HepG2 (cell line): ENCODE measurements around the gene FLYWCH1. TPM values are rescaled to one million over a fixed set of nuclear protein-coding genes. Genes with fewer than 3 reads are reported as not detected.
A peak's percentile ranks its signal among the peaks of the same experiment; 100 is the strongest.

ENCODE experiments used
- ERF ChIP-seq: IDR thresholded peaks from 2 replicates; pipeline ENCODE4 v1.6.1; 2018; ENCODE audit warnings: missing biosample characterization, missing genetic modification reagents
- FOXK2 ChIP-seq: fragments of 450-650 bp; IDR thresholded peaks from 2 replicates; pipeline ENCODE4 v1.6.1; 2016
- GLI4 ChIP-seq: sonication (generic); formaldehyde crosslinking; IDR thresholded peaks from 2 replicates; pipeline ENCODE4 v1.5.1; 2020; ENCODE audit warnings: missing genetic modification reagents, mild to moderate bottlenecking, moderate library complexity, borderline replicate concordance
- HHEX ChIP-seq: IDR thresholded peaks from 2 replicates; pipeline ENCODE4 v1.6.1; 2016; ENCODE audit warnings: control low read depth
- HNF4G ChIP-seq, 2 experiments: sonication (generic) in 1 of 2; formaldehyde crosslinking in 1 of 2; IDR thresholded peaks; 2 replicates each; pipeline versions ENCODE4 v1.4.0 to v1.6.1; 2011 to 2020; ENCODE audit warnings: borderline replicate concordance in 2 of 2, low read depth in 2 of 2, mild to moderate bottlenecking in 2 of 2, low read length in 1 of 2, missing genetic modification reagents in 1 of 2, moderate library complexity in 1 of 2
- KDM5A ChIP-seq: fragments of 200-600 bp; sonication (generic); IDR thresholded peaks from 2 replicates; pipeline ENCODE4 v1.7.0; 2018; ENCODE audit warnings: antibody characterized with exemption, mild to moderate bottlenecking, low read length, borderline replicate concordance
- MAFF ChIP-seq: IDR thresholded peaks from 2 replicates; pipeline ENCODE4 v1.6.1; 2011; ENCODE audit warnings: low read depth, low read length, improper control_type of control experiment
- NFYC ChIP-seq: IDR thresholded peaks from 2 replicates; pipeline ENCODE4 v1.6.1; 2016; ENCODE audit warnings: missing genetic modification reagents, missing compliant biosample characterization
- SALL1 ChIP-seq: sonication (generic); formaldehyde crosslinking; IDR thresholded peaks from 2 replicates; pipeline ENCODE4 v1.8.0; 2022; ENCODE audit warnings: mild to moderate bottlenecking, missing genetic modification reagents
- SRSF4 ChIP-seq: fragments of 200-400 bp; formaldehyde crosslinking; IDR thresholded peaks from one replicate; pipeline ENCODE4 v1.6.1; 2018; ENCODE audit warnings: mild to moderate bottlenecking, low read depth, low read length, moderate library complexity; ENCODE audit not compliant: poor library complexity, severe bottlenecking
- ZNF724P ChIP-seq: sonication (generic); formaldehyde crosslinking; IDR thresholded peaks from 2 replicates; pipeline ENCODE4 v1.8.0; 2022; ENCODE audit warnings: missing genetic modification reagents, borderline replicate concordance
- ZNF772 ChIP-seq: sonication (generic); formaldehyde crosslinking; IDR thresholded peaks from 2 replicates; pipeline ENCODE4 v1.5.0; 2020; ENCODE audit warnings: mild to moderate bottlenecking, missing genetic modification reagents
- ZNF790 ChIP-seq: sonication (generic); formaldehyde crosslinking; IDR thresholded peaks from 2 replicates; pipeline ENCODE4 v1.8.0; 2022; ENCODE audit warnings: missing genetic modification reagents, mild to moderate bottlenecking, borderline replicate concordance
- ZNF841 ChIP-seq: sonication (generic); formaldehyde crosslinking; IDR thresholded peaks from 2 replicates; pipeline ENCODE4 v1.8.1; 2023; ENCODE audit warnings: missing genetic modification reagents, borderline replicate concordance
- polyA plus RNA-seq, 8 experiments: library from polyadenylated mRNA; depleted of rRNA in 3 of 8; stranded (reverse) in 7 of 8; unstranded in 1 of 8; fragments of >200 nt; fragmentation: Illumina TruSeq in 4 of 8; extraction: Trizol in 4 of 8; gene quantifications; 2 replicates each; pipeline versions ENCODE4 v1.2.1 to v1.2.3, GENCODE V29; 2011 to 2016; ENCODE audit warnings: low read depth in 4 of 8, missing spikeins in 1 of 8, mixed read lengths in 1 of 8; ENCODE audit not compliant: insufficient read depth in 1 of 8
- total RNA-seq, 5 experiments: library from RNA; depleted of rRNA; stranded (reverse); fragments of >200 nt; fragmentation: Illumina TruSeq; extraction: Trizol; gene quantifications; 2 replicates each; pipeline ENCODE4 v1.2.3, GENCODE V29; 2016; ENCODE audit warnings: low read depth in 1 of 5
- TF ChIP-seq, protein P1 (sequence below): sonication (generic); formaldehyde crosslinking; IDR thresholded peaks from 2 replicates; pipeline ENCODE4 v1.5.0; 2020; ENCODE audit warnings: missing genetic modification reagents
- TF ChIP-seq, protein P2 (sequence below): sonication (generic); formaldehyde crosslinking; IDR thresholded peaks from 2 replicates; pipeline ENCODE4 v1.4.0; 2020; ENCODE audit warnings: mild to moderate bottlenecking, missing genetic modification reagents
- TF ChIP-seq, protein P3 (sequence below): sonication (generic); formaldehyde crosslinking; IDR thresholded peaks from 2 replicates; pipeline ENCODE4; 2020; ENCODE audit warnings: missing genetic modification reagents, mild to moderate bottlenecking, borderline replicate concordance
- TF ChIP-seq, protein P4 (sequence below): sonication (generic); formaldehyde crosslinking; IDR thresholded peaks from 2 replicates; pipeline ENCODE4 v1.5.1; 2020; ENCODE audit warnings: mild to moderate bottlenecking, missing genetic modification reagents, borderline replicate concordance

The FLYWCH1 gene
- total and polyA plus RNA-seq, 2 of the 13 experiments (the other 11 are each of a cell fraction or from before 2014, with no cell fraction given), result 7.3 to 12.4 TPM

DNA sequence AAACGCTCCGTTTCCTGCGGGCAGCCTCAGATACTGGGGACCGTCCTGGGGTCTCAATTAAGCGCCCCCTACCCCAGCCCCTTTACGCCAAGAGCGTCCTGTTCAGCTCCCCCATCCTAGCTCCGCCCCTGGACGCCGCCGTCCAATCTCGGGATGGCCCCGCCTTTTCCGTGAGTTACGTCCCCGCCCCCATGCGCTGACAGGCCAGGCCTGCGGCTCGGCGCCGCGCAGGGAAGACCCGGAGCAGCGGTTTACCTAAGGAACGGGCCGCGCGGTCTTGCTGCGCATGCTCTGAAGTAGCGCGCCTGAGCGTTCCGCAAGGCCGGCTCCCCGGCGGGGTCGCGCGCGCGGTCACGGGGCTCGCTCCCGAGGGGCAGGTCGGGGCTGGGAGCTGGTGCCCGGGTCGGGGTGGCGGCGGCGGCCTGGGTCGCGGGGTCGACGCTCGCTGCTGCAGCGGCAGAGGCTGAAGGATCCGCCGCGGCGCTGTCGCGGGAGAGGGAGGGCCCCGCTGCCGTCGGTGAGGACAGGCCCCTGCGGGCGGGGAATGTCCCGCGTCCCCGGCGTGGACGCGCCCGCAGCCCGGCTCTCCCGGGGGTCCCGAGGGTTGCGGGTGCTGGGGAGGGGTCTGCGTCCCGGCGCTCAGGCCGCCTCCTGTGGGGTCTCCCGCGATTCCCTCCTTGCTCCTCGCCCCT is at the start of gene FLYWCH1 (continued):
- TF ChIP-seq, protein P1, sequence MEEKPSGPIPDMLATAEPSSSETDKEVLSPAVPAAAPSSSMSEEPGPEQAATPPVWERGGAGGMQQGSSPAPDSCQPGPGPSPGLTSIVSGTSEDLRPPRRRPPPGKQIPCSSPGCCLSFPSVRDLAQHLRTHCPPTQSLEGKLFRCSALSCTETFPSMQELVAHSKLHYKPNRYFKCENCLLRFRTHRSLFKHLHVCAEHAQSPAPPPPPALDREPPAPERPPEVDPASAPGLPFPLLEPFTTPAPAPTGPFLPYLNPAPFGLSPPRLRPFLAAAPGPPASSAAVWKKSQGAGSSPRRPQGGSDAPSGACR (CRISPR knock-in tag), result no peak
- TF ChIP-seq SRSF4 (no peak), ZNF772 (CRISPR knock-in tag) (peak; percentile 63), ZNF790 (CRISPR knock-in tag) (peak; percentile 21; the same call in 1 of the 2 replicates), HHEX (CRISPR knock-in tag) (no peak), GLI4 (no peak), MAFF (no peak), KDM5A (peak; percentile 72; the same call in 1 of the 2 replicates), HNF4G (IDR thresholded peaks at IDR 0.05; ENCODE audit: borderline replicate concordance, low read depth, low read length) (peak; percentile 18; the same call in 1 of the 2 replicates), HNF4G (CRISPR knock-in tag; IDR thresholded peaks at IDR 0.05; ENCODE audit: borderline replicate concordance, low read depth) (peak; percentile 27; the same call in 1 of the 2 replicates), NFYC (CRISPR knock-in tag) (peak; percentile 75), SALL1 (peak; percentile 83), ERF (CRISPR knock-in tag) (peak; percentile 61), ZNF724P (CRISPR knock-in tag) (no peak), ZNF841 (CRISPR knock-in tag) (no peak), FOXK2 (no peak)
- TF ChIP-seq, protein P2, sequence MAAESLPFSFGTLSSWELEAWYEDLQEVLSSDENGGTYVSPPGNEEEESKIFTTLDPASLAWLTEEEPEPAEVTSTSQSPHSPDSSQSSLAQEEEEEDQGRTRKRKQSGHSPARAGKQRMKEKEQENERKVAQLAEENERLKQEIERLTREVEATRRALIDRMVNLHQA, result no peak
- TF ChIP-seq, protein P3, sequence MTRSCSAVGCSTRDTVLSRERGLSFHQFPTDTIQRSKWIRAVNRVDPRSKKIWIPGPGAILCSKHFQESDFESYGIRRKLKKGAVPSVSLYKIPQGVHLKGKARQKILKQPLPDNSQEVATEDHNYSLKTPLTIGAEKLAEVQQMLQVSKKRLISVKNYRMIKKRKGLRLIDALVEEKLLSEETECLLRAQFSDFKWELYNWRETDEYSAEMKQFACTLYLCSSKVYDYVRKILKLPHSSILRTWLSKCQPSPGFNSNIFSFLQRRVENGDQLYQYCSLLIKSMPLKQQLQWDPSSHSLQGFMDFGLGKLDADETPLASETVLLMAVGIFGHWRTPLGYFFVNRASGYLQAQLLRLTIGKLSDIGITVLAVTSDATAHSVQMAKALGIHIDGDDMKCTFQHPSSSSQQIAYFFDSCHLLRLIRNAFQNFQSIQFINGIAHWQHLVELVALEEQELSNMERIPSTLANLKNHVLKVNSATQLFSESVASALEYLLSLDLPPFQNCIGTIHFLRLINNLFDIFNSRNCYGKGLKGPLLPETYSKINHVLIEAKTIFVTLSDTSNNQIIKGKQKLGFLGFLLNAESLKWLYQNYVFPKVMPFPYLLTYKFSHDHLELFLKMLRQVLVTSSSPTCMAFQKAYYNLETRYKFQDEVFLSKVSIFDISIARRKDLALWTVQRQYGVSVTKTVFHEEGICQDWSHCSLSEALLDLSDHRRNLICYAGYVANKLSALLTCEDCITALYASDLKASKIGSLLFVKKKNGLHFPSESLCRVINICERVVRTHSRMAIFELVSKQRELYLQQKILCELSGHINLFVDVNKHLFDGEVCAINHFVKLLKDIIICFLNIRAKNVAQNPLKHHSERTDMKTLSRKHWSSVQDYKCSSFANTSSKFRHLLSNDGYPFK (CRISPR knock-in tag), result no peak
- TF ChIP-seq, protein P4, sequence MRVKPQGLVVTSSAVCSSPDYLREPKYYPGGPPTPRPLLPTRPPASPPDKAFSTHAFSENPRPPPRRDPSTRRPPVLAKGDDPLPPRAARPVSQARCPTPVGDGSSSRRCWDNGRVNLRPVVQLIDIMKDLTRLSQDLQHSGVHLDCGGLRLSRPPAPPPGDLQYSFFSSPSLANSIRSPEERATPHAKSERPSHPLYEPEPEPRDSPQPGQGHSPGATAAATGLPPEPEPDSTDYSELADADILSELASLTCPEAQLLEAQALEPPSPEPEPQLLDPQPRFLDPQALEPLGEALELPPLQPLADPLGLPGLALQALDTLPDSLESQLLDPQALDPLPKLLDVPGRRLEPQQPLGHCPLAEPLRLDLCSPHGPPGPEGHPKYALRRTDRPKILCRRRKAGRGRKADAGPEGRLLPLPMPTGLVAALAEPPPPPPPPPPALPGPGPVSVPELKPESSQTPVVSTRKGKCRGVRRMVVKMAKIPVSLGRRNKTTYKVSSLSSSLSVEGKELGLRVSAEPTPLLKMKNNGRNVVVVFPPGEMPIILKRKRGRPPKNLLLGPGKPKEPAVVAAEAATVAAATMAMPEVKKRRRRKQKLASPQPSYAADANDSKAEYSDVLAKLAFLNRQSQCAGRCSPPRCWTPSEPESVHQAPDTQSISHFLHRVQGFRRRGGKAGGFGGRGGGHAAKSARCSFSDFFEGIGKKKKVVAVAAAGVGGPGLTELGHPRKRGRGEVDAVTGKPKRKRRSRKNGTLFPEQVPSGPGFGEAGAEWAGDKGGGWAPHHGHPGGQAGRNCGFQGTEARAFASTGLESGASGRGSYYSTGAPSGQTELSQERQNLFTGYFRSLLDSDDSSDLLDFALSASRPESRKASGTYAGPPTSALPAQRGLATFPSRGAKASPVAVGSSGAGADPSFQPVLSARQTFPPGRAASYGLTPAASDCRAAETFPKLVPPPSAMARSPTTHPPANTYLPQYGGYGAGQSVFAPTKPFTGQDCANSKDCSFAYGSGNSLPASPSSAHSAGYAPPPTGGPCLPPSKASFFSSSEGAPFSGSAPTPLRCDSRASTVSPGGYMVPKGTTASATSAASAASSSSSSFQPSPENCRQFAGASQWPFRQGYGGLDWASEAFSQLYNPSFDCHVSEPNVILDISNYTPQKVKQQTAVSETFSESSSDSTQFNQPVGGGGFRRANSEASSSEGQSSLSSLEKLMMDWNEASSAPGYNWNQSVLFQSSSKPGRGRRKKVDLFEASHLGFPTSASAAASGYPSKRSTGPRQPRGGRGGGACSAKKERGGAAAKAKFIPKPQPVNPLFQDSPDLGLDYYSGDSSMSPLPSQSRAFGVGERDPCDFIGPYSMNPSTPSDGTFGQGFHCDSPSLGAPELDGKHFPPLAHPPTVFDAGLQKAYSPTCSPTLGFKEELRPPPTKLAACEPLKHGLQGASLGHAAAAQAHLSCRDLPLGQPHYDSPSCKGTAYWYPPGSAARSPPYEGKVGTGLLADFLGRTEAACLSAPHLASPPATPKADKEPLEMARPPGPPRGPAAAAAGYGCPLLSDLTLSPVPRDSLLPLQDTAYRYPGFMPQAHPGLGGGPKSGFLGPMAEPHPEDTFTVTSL (CRISPR knock-in tag), result no peak
